ENCODE data around the gene SYCE1L. TPM values are rescaled to one million over a fixed set of nuclear protein-coding genes. Genes with fewer than 3 reads are reported as not detected.

The SYCE1L gene
- total RNA-seq, 1 experiment from 2014 or later, result 1.7 TPM

DNA sequence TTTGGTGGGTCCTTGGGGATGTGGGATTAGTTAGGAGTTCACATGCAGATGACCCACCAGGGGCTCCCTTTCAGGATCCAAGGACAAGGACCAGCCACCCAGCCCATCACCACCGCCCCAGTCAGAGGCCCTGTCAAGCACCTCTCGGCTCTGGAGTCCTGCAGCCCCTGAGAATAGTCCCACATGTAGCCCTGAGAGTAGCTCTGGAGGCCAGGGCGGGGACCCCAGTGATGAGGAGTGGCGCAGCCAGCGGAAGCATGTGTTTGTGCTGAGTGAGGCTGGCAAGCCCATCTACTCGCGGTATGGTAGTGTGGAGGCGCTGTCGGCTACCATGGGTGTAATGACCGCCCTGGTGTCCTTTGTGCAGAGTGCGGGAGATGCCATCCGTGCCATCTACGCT lies 5.8 kb upstream of the SYCE1L start:
- intact Hi-C loops (cut with micrococcal nuclease), result no loop called here
- Histone ChIP-seq H4K20me1 (ENCODE audit: low read length) (no peaks in the 10 kb centered on the region), H3K4me3 (ENCODE audit: low read length) (no peak overlapping the region), H3K9ac (ENCODE audit: low read length) (no peak overlapping the region), H3K27ac (ENCODE audit: low read length) (no peak overlapping the region), H3K9me3 (ENCODE audit: low read length) (no peaks in the 10 kb centered on the region), H3K27me3 (ENCODE audit: low read length) (no peaks in the 10 kb centered on the region), H3K79me2 (ENCODE audit: low read length) (peaks cover 21% of the 10 kb centered on the region), H3K4me1 (ENCODE audit: insufficient read depth, low read length) (peaks cover 11% of the 10 kb centered on the region), H3K9me2 (replicated peaks; ENCODE audit: low read length) (no peaks in the 10 kb centered on the region), H3K36me3 (ENCODE audit: low read depth, low read length) (no peaks in the 10 kb centered on the region; the same call in 1 of the 2 replicates), H3K4me2 (ENCODE audit: low read length) (no peak overlapping the region), H3F3A (ENCODE audit: low read length, unreplicated experiment) (no peaks in the 10 kb centered on the region), H2AFZ (ENCODE audit: low read length) (no peak overlapping the region)
- CTCF ChIA-PET, result no interaction called here
- POLR2A ChIA-PET (ENCODE audit: unreplicated experiment), result no interaction called here
- no TSS peak for BruUV-seq (replicated peaks)
- ATAC-seq (no peak), DNase-seq (no peak)
- TF ChIP-seq EZH2phosphoT487 (IDR thresholded peaks at IDR 0.05; ENCODE audit: borderline replicate concordance, low read length) (no peak), CTCF (conservative IDR thresholded peaks at IDR 0.05; ENCODE audit: low read depth, low read length) (no peak), EZH2 (IDR thresholded peaks at IDR 0.05; ENCODE audit: low read length, unreplicated experiment) (no peak)

DNA sequence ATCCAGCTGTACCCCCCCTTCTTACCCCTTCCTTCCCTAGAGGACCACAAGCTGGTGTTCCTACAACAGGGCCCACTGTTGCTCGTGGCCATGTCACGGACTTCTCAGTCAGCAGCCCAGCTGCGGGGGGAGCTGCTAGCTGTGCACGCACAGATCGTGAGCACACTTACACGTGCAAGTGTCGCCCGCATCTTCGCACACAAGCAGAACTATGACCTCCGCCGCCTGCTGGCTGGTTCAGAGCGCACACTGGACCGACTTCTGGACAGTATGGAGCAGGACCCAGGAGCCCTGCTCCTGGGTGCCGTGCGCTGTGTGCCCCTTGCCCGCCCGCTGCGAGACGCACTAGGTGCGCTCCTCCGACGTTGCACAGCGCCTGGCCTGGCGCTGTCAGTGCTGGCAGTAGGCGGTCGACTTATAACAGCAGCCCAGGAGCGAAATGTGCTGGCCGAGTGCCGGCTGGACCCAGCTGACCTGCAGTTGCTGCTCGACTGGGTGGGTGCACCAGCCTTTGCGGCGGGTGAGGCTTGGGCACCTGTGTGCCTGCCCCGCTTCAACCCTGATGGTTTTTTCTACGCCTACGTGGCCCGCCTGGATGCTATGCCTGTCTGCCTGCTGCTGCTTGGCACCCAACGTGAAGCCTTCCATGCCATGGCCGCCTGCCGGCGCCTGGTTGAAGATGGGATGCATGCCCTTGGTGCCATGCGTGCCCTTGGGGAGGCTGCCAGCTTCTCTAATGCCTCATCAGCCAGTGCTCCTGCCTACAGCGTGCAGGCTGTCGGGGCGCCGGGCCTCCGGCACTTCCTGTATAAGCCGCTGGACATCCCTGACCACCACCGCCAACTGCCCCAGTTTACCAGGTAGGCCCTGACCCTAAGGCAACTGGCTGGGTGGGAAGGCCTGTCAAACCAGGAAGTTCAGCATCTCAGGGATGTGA lies 4.6 kb upstream of the SYCE1L start:
- intact Hi-C loops (cut with micrococcal nuclease), result no loop called here
- BruUV-seq (replicated peaks), result no TSS peak
- H3K9me2 ChIP-seq (replicated peaks; ENCODE audit: low read length), result no peaks in the 10 kb centered on the region
- peaks cover 21% of the 10 kb centered on the region for H3K79me2 ChIP-seq (ENCODE audit: low read length)
- DNase-seq (no peak), ATAC-seq (no peak)
- H3K36me3 ChIP-seq (ENCODE audit: low read depth, low read length), result no peaks in the 10 kb centered on the region; the same call in 1 of the 2 replicates
- POLR2A ChIA-PET (ENCODE audit: unreplicated experiment), result no interaction called here
- H3K27ac ChIP-seq (ENCODE audit: low read length), result no peak overlapping the region
- CTCF ChIA-PET, result no interaction called here
- H3K4me2 ChIP-seq (ENCODE audit: low read length), result no peak overlapping the region
- H4K20me1 ChIP-seq (ENCODE audit: low read length), result no peaks in the 10 kb centered on the region
- TF ChIP-seq EZH2phosphoT487 (IDR thresholded peaks at IDR 0.05; ENCODE audit: borderline replicate concordance, low read length) (no peak), CTCF (conservative IDR thresholded peaks at IDR 0.05; ENCODE audit: low read depth, low read length) (no peak), EZH2 (IDR thresholded peaks at IDR 0.05; ENCODE audit: low read length, unreplicated experiment) (no peak)
- H2AFZ ChIP-seq (ENCODE audit: low read length), result no peak overlapping the region
- H3K9ac ChIP-seq (ENCODE audit: low read length), result no peak overlapping the region
- H3F3A ChIP-seq (ENCODE audit: low read length, unreplicated experiment), result no peaks in the 10 kb centered on the region
- no peaks in the 10 kb centered on the region for H3K27me3 ChIP-seq (ENCODE audit: low read length)
- H3K4me1 ChIP-seq (ENCODE audit: insufficient read depth, low read length), result peaks cover 11% of the 10 kb centered on the region
- H3K4me3 ChIP-seq (ENCODE audit: low read length), result no peak overlapping the region
- no peaks in the 10 kb centered on the region for H3K9me3 ChIP-seq (ENCODE audit: low read length)

DNA sequence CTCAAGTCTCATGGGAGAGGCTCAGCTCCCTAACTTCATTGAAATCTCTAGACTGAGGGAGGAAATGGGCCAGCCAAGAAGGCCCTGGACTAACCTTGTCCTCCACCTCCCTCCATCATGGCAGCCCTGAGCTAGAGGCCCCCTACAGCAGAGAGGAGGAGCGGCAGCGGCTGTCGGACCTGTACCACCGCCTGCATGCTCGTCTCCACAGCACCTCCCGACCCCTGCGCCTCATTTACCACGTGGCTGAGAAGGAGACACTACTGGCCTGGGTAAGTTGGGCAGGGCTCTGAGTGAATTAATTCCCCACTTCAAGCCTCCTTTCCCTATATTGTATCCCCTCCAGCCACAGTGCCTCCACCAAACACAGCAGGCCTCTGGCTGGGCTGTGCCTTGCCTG lies 3.8 kb upstream of the SYCE1L start:
- Histone ChIP-seq H3K27me3 (ENCODE audit: low read length) (no peaks in the 10 kb centered on the region), H3K36me3 (ENCODE audit: low read depth, low read length) (no peaks in the 10 kb centered on the region; the same call in 1 of the 2 replicates), H3K4me1 (ENCODE audit: insufficient read depth, low read length) (peaks cover 11% of the 10 kb centered on the region), H2AFZ (ENCODE audit: low read length) (no peak overlapping the region), H3F3A (ENCODE audit: low read length, unreplicated experiment) (no peaks in the 10 kb centered on the region), H3K4me3 (ENCODE audit: low read length) (no peak overlapping the region), H3K27ac (ENCODE audit: low read length) (no peak overlapping the region), H3K4me2 (ENCODE audit: low read length) (no peak overlapping the region), H3K9ac (ENCODE audit: low read length) (no peak overlapping the region), H3K9me3 (ENCODE audit: low read length) (no peaks in the 10 kb centered on the region), H4K20me1 (ENCODE audit: low read length) (no peaks in the 10 kb centered on the region), H3K79me2 (ENCODE audit: low read length) (peaks cover 21% of the 10 kb centered on the region), H3K9me2 (replicated peaks; ENCODE audit: low read length) (no peaks in the 10 kb centered on the region)
- CTCF ChIA-PET, result no interaction called here
- no peak for ATAC-seq
- intact Hi-C loops (cut with micrococcal nuclease), result no loop called here
- POLR2A ChIA-PET (ENCODE audit: unreplicated experiment), result no interaction called here
- no peak for DNase-seq
- TF ChIP-seq EZH2phosphoT487 (IDR thresholded peaks at IDR 0.05; ENCODE audit: borderline replicate concordance, low read length) (no peak), EZH2 (IDR thresholded peaks at IDR 0.05; ENCODE audit: low read length, unreplicated experiment) (no peak), CTCF (conservative IDR thresholded peaks at IDR 0.05; ENCODE audit: low read depth, low read length) (no peak)
- BruUV-seq (replicated peaks), result no TSS peak
